Measurements from ENCODE around the gene DNAJB6.

- TF ChIP-seq CTCF (IDR thresholded peaks at IDR 0.05) (no peak), POLR2A (IDR thresholded peaks at IDR 0.05) (no peak)
Measured at GRCh38 chr7:157407512-157408257, 70.9 kb downstream of the DNAJB6 start.

Measured in lower leg skin (tissue), 3 donors.